Measurements from ENCODE around the gene LZTR1.
A peak's percentile ranks its signal among the peaks of the same experiment; 100 is the strongest.

Gene LZTR1

GRCh38 chr22:20979940-20980453 is 2.1 kb upstream of the LZTR1 start:
- Histone ChIP-seq H3K9ac (ENCODE audit: low read length) (no peak overlapping the region), H3K9me3 (replicated peaks; ENCODE audit: insufficient read depth, low read length) (no peaks in the 10 kb centered on the region), H3K79me2 (ENCODE audit: low read length) (peaks cover 17% of the 10 kb centered on the region), H3K27ac (ENCODE audit: low read length) (no peak overlapping the region), H3K4me1 (ENCODE audit: low read length) (peaks cover 13% of the 10 kb centered on the region; the same call in 1 of the 2 replicates), H4K20me1 (ENCODE audit: insufficient read depth, low read length) (no peaks in the 10 kb centered on the region), H3K27me3 (replicated peaks; ENCODE audit: insufficient read depth, low read length) (peaks cover 21% of the 10 kb centered on the region; the same call in 1 of the 2 replicates), H2AFZ (ENCODE audit: low read length) (no peak overlapping the region), H3K4me2 (ENCODE audit: low read depth, low read length) (no peak overlapping the region), H3K9me2 (replicated peaks; ENCODE audit: insufficient read depth, low read length) (no peaks in the 10 kb centered on the region), H3K4me3 (ENCODE audit: low read length) (no peak overlapping the region), H3K36me3 (replicated peaks; ENCODE audit: insufficient read depth, low read length) (no peaks in the 10 kb centered on the region), H3F3A (ENCODE audit: insufficient read depth, low read length) (no peaks in the 10 kb centered on the region)
- DNase-seq, result no peak
- no peak for TF ChIP-seq EZH2 (optimal IDR thresholded peaks at IDR 0.05; ENCODE audit: low read depth, low read length)
- TF ChIP-seq CTCF (IDR thresholded peaks at IDR 0.05; ENCODE audit: low read length), result no peak
- no peak for TF ChIP-seq EZH2phosphoT487 (IDR thresholded peaks at IDR 0.05; ENCODE audit: low read length)

GRCh38 chr22:20980523-20980922 is 1.6 kb upstream of the LZTR1 start:
- Histone ChIP-seq H3K9ac (ENCODE audit: low read length) (no peak overlapping the region), H3K9me2 (replicated peaks; ENCODE audit: insufficient read depth, low read length) (no peaks in the 10 kb centered on the region), H4K20me1 (ENCODE audit: insufficient read depth, low read length) (no peaks in the 10 kb centered on the region), H3F3A (ENCODE audit: insufficient read depth, low read length) (no peaks in the 10 kb centered on the region), H2AFZ (ENCODE audit: low read length) (no peak overlapping the region), H3K4me2 (ENCODE audit: low read depth, low read length) (no peak overlapping the region), H3K27me3 (replicated peaks; ENCODE audit: insufficient read depth, low read length) (peaks cover 16% of the 10 kb centered on the region; the same call in 1 of the 2 replicates), H3K36me3 (replicated peaks; ENCODE audit: insufficient read depth, low read length) (no peaks in the 10 kb centered on the region), H3K9me3 (replicated peaks; ENCODE audit: insufficient read depth, low read length) (no peaks in the 10 kb centered on the region), H3K79me2 (ENCODE audit: low read length) (peaks cover 17% of the 10 kb centered on the region), H3K4me3 (ENCODE audit: low read length) (no peak overlapping the region), H3K27ac (ENCODE audit: low read length) (no peak overlapping the region), H3K4me1 (ENCODE audit: low read length) (peaks cover 13% of the 10 kb centered on the region; the same call in 1 of the 2 replicates)
- no peak for DNase-seq
- TF ChIP-seq CTCF (IDR thresholded peaks at IDR 0.05; ENCODE audit: low read length), result no peak
- no peak for TF ChIP-seq EZH2phosphoT487 (IDR thresholded peaks at IDR 0.05; ENCODE audit: low read length)
- no peak for TF ChIP-seq EZH2 (optimal IDR thresholded peaks at IDR 0.05; ENCODE audit: low read depth, low read length)

GRCh38 chr22:20980938-20981722 is 967 bp upstream of the LZTR1 start:
- Histone ChIP-seq H3F3A (ENCODE audit: insufficient read depth, low read length) (no peaks in the 10 kb centered on the region), H3K4me1 (ENCODE audit: low read length) (peaks cover 13% of the 10 kb centered on the region; the same call in 1 of the 2 replicates), H3K27ac (ENCODE audit: low read length) (peak overlapping the region; percentile 62; the same call in 1 of the 2 replicates), H3K4me2 (ENCODE audit: low read depth, low read length) (peak overlapping the region; percentile 90), H3K4me3 (ENCODE audit: low read length) (peak overlapping the region; percentile 76), H3K9ac (ENCODE audit: low read length) (peak overlapping the region; percentile 74), H3K79me2 (ENCODE audit: low read length) (peaks cover 17% of the 10 kb centered on the region), H3K36me3 (replicated peaks; ENCODE audit: insufficient read depth, low read length) (no peaks in the 10 kb centered on the region), H3K27me3 (replicated peaks; ENCODE audit: insufficient read depth, low read length) (peaks cover 10% of the 10 kb centered on the region; the same call in 1 of the 2 replicates), H4K20me1 (ENCODE audit: insufficient read depth, low read length) (no peaks in the 10 kb centered on the region), H2AFZ (ENCODE audit: low read length) (peak overlapping the region; percentile 76), H3K9me2 (replicated peaks; ENCODE audit: insufficient read depth, low read length) (no peaks in the 10 kb centered on the region), H3K9me3 (replicated peaks; ENCODE audit: insufficient read depth, low read length) (no peaks in the 10 kb centered on the region)
- no peak for DNase-seq
- TF ChIP-seq CTCF (IDR thresholded peaks at IDR 0.05; ENCODE audit: low read length), result no peak
- TF ChIP-seq EZH2 (optimal IDR thresholded peaks at IDR 0.05; ENCODE audit: low read depth, low read length), result no peak
- no peak for TF ChIP-seq EZH2phosphoT487 (IDR thresholded peaks at IDR 0.05; ENCODE audit: low read length)

All from MM.1S (cell line).